HG02678 (cell line): Measurements from ENCODE around the gene ZMYND15.
"Not testable (repeated sequence)": the region's sequence is repeated elsewhere in the genome, so short reads cannot be mapped to it uniquely, and the experiment has no call there.

Experiments used
- ATAC-seq: cut with Tn5 transposase; IDR thresholded peaks from one replicate; pipeline ENCODE4 v1.9.1; 2021; ENCODE audit warnings: mild to moderate bottlenecking, moderate library complexity; ENCODE audit not compliant: unreplicated experiment

The ZMYND15 gene, protein sequence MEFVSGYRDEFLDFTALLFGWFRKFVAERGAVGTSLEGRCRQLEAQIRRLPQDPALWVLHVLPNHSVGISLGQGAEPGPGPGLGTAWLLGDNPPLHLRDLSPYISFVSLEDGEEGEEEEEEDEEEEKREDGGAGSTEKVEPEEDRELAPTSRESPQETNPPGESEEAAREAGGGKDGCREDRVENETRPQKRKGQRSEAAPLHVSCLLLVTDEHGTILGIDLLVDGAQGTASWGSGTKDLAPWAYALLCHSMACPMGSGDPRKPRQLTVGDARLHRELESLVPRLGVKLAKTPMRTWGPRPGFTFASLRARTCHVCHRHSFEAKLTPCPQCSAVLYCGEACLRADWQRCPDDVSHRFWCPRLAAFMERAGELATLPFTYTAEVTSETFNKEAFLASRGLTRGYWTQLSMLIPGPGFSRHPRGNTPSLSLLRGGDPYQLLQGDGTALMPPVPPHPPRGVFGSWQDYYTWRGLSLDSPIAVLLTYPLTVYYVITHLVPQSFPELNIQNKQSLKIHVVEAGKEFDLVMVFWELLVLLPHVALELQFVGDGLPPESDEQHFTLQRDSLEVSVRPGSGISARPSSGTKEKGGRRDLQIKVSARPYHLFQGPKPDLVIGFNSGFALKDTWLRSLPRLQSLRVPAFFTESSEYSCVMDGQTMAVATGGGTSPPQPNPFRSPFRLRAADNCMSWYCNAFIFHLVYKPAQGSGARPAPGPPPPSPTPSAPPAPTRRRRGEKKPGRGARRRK

DNA sequence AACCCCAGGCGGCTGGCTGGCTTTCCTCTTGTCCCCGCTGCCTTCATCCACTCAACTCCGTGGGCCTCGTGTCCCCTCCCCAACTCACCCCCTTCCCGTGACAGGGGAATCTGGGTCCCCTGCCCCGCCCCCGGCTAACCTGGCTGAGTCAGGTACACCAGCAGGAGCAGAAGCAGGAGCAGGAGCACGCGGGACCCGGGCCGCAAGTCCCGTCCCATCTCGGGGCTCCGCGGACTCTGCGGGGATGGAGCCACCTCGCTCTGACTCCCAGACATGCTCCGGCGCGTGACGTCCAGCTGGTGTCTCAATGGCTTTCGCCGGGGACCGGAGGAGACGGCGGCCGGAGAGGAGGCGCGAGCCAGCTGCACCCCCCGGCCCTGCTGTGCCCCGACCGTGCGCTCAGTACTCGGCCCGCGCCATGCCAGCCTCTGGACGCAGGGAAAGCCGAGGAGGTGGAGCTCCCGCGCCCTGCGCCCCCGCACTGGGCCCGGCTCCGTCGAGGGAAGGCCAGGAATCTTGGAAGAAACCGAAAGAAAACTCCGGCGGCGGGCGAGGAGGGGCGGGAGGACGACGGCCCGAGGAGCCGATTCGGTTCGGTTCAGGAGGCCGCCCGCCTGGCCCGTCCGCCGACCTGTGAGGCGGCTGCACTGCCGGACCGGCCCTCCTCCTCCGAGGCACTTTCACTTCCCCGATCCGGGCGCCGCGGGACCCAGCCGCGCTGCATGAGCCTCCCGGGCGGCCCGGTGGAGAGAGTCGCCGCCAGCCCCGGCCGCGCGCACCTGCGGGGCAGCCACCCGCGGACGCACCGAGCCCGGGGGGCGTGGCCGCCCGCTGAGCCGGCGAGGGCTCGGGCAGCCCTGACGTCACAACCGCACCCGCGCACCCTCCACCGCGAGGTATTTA is at the start of gene ZMYND15, which contains the start of gene CXCL16:
ZMYND15 (plus strand) TSS at position 712 of the 903 bp plus-strand sequence. CDS start 716 bp downstream, outside the sequence.
CXCL16 (minus strand) TSS at position 807 of the 903 bp plus-strand sequence; CDS start at position 218, 589 bp downstream.
- ATAC-seq, result no peak

DNA sequence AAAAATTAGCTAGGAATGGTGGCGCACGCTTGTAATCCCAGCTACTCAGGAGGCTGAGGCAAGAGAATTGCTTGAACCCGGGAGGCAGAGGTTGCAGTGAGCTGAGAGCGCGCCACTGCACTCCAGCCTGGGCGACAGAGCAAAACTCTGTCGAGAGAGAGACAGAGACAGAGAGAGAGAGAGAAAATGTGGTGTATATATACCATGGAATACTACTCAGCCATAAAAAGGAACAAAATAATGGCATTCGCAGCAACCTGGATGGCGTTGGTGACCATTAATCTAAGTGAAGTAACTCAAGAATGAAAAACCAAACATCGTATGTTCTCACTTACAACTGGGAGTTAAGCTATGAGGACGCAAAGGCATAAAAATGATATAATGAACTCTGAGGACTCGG is 49.8 kb upstream of the ZMYND15 start:
- not testable (repeated sequence) for ATAC-seq

DNA sequence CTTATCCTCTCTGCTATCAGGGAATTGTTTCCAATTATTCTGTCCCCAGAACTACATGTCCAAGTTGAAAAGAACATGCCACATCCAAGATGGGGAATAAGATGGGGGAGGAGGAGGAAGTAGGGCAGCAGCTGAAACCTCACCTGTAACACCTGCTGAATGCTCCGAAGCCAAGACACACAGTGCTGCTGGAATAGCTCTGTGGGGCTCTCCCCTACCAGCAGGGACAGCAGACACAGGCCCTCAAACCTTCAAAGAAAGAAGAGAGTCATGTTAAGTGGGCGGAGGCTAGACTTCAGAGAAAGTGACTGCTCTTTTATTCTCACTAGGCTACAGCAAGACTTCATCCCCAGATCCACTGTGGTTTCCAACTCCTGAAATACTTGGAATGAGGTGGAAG is 48.9 kb upstream of the ZMYND15 start:
- ATAC-seq, result no peak

DNA sequence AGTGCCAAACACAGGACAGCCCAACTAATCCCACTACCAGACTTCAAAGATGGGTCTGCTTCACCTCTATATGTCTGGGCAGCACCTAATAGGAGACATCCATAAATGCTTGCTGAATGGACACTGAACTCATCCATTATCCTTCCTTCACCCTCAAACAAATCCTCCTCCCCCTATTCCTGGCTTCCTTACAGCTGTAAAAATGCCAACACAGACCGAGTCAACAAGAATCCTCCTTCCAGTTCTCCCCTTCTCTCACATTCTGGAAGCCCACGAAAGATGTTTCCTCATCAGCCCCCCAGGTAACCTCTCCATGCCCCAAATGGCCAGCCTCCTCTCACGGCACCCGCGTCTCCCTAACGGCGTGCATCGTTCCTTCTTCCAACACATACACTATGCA is 47.9 kb upstream of the ZMYND15 start:
- no peak for ATAC-seq

DNA sequence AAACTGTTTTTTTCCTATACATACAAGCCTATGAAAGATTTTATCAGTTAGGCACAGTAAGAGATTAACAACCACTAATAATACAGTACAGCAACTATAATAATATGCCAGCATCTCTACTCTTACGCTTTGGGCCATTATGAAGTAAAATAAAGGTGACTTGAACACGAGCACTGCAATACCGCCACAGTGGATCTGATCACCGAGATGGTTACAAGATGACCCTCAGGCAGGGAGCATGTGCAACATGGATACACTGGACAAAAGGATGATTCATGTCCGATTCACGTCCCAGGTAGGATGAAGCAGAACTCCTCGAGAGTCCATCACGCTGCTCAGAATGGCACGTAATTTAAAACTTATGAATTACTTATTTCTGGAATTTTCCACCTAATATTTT is 46.2 kb upstream of the ZMYND15 start:
- no peak for ATAC-seq

DNA sequence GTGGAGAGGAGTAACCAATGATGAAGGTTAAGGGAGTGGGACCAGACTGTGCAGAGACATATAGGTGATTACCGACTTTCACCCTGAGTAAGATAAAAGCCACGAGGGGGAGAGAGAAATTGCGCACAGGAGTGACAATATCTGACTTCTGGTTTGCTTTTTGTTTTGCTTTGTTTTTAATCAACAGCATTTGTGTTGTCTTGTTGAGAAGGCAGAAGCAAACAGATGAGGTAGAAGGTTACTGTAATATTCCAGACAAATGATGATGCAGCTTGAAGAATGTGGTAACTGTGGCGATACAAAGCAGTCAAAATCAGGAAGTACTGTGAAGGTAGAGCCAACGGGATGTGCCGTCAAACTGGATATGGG is 43.2 kb upstream of the ZMYND15 start:
- no peak for ATAC-seq

DNA sequence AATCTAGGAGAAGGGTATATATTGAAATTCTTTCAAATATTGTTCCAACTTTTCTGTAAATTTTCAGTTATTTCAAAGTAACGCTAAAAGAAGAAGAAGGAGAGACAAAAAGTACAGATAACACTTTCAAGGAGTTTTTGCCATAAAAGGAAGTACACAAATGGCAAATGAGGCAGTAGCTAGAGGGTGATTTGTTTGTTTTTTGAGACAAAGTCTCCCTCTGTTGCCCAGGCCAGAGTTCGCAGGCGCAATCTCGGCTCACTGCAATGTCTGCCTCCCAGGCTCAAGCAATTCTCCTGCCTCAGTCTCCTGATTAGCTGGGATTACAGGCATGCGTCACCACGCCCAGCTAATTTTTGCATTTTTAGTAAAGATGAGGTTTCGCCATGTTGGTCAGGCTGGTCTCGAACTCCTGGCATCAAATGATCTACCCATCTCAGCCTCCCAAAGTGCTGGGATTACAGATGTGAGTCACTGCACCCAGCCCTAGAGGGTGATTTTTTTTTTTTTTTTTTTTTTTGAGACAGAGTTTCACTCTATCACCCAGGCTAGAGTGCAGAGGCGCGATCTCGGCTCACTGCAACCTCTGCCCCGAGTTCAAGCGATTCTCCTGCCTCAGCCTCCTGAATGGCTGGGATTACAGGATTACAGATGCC is 40.1 kb upstream of the ZMYND15 start:
- ATAC-seq, result not testable (repeated sequence)

DNA sequence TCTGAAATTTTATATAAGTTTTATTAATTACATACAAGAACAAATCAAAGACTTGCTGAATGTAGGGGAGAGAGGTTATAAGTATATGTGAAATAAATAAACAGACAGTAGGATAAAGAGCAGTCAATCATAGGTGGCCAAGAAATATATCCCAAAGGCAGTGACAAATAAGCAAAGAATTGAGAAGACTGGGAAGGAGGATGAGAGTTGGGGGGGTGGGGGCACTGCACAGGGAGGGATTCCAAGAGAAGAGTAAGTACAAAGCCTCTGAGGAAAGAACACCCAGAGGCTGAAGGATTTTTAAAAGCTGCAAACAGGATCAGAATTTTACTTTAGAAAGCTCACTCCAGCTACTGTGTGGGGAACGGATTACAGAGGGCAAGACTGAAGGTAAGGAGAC is 38.5 kb upstream of the ZMYND15 start:
- no peak for ATAC-seq

DNA sequence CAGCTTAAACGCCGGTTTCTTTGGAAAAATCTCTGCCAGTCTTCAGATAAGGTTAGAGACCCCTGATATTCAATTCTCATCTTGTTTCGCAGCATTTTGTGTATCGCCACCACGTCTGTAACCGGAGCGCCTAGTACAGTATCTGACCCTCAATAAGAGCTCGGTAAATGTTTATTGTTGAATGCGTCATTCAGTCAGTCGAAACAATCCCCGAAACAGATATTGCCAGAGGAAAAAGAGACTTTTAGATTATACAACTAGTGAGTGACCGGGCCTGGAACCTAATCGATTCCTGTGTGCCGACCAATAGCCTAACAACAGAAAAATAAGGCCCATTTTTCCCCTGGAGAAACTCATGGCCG is 36.3 kb upstream of the ZMYND15 start:
- no peak for ATAC-seq

DNA sequence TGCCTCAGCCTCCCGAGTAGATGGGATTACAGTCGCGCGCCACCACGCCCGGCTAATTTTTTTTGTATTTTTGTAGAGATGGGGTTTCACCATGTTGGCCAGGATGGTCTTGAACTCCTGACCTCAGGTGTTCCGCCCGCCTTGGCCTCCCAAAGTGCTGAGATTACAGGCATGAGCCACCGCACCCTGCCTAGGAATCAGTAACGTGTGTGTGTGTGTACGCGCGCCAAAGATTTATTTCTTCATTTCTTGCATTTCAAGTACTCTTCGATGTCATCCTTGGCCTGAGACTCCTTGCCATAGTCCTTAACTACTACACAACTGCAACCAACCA is 35.1 kb upstream of the ZMYND15 start:
- not testable (repeated sequence) for ATAC-seq

DNA sequence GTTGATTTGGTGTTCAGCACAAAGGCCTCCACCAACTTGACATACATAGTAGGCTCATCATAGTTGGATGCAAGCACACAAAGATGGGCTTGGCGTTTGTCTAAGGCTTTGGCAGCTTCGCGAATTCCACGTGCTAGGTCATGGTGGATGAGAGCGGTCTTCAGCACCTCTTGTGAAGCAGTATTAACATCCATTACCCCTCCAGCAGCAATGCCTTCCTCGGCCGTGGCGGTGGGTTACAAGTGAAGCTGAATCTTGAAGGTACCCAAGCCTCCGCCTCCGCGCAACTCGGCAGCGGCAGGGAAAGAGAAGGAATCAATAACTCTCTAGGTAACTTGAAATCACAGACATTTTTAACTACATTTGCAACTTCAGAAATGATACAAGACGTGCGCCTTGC is 34.6 kb upstream of the ZMYND15 start:
- ATAC-seq, result no peak

DNA sequence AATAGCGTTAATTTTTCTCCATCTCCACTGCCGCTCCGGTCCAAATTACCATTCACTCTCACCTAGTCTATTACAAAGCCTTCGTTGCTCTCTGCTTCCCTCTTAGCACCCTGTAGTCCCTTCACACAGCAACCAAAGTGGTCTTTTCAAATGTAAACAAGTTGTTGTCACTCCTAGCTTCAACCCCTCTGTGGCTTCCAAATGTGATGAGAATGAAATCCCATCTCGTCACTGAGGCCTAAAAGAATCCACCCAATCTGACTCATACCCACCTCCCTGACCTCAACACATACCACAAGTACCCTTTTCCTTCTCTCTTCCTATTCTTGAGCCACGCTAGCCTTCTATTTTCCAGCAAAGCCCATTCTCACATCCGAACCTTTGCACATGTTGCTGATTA is 33.5 kb upstream of the ZMYND15 start:
- no peak for ATAC-seq

DNA sequence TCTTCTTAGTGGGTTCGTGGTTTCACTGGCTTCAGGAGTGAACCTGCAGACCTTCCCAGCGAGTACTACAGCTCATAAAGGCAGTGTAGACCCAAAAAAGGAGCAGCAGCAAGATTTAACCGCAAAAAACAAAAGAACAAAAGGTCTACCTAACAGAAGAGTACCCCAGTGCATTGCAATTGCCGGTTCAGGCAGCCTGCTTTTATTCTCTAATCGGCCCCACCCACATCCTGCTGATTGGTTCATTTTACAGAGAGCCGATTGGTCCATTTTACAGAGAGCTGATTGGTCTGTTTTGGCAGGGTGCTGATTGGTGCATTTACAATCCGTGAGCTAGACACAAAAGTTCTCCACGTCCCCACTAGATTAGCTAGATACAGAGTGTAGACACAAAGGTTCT is 31.2 kb upstream of the ZMYND15 start:
- no peak for ATAC-seq

DNA sequence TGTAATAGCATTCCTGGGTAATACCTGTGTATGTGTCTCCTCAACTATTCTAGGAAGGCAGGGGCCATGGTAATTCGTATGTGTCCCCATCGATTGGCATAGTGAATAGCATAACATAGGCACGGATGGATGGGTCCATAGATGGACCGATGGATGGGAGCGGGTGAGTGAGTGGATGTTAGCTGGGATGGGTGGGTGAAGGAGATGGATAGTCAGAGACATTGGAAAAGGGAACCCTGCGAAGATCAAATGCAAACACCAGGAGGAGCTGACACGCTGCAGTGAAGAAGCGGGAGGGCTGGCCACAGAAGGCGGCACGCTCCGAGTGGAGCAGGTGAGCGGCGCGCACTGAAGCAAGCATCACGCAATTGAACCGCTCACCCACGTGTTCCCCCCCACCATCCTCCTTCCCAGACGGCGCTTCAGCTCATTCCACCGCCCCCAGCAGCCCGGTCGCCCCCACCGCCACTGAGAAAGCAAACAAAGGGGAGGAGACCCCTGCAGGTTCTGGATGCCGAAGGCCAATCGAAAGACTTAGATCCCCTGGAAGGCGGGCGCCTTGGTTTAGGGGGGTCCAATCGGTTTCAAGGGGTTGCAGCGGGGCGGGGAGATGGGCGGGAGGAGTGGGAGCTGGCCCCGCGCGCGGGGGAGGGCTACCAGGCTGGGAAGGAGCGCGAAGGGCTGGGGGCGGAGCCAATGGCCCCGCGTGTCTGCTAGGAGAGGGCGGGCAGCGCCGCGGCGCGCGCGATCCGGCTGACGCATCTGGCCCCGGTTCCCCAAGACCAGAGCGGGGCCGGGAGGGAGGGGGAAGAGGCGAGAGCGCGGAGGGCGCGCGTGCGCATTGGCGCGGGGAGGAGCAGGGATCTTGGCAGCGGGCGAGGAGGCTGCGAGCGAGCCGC is 29.6 kb upstream of the ZMYND15 start, which contains the start of gene ARRB2:
ARRB2 (plus strand) TSS at position 839 of the 899 bp plus-strand sequence. CDS start 90 bp downstream, outside the sequence.
- peak; percentile 82 for ATAC-seq

DNA sequence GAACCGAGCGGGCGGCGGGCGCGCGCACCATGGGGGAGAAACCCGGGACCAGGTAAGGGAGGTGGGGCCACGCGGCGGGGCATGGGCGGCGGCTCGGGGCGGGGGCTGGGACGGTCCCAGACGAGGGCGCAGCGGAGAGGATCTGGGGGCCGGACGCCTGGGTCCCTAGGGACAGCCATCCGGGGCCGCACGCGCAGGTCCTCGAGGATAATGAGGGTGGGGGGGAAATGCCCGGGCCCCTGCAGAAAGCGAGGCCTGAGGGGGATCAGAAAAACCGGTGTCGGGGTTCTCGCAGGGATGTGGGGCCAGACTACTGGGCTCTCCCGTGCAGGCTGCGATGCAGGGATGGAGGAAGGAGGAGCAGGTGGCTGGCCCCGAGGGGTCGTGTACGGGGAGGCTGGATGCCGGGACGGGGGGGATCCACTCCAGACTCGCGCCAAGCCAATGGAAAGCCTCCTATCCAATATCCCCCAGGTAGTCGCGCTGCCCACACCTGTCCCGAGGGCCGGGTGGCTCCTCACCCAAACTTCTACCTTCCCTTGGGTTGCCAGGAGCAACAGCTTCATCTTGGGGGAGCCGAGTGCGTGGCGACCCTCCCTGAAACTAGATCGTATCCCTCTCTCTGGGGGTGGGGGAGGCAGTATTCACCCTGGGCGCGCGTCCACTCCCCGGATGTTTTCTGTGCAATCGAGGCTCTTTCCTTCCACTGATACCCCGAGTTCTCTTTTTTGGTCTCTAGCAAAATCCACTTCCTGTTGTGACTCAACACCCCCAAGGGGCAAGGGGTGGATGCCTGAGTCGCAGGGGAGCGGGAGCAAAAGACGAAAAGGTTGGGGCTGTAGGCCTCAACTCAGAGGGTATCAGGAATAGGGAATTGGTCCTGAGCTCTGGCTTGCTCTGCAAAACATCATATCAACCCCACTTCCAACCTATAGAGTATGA is 28.7 kb upstream of the ZMYND15 start:
- no peak for ATAC-seq

DNA sequence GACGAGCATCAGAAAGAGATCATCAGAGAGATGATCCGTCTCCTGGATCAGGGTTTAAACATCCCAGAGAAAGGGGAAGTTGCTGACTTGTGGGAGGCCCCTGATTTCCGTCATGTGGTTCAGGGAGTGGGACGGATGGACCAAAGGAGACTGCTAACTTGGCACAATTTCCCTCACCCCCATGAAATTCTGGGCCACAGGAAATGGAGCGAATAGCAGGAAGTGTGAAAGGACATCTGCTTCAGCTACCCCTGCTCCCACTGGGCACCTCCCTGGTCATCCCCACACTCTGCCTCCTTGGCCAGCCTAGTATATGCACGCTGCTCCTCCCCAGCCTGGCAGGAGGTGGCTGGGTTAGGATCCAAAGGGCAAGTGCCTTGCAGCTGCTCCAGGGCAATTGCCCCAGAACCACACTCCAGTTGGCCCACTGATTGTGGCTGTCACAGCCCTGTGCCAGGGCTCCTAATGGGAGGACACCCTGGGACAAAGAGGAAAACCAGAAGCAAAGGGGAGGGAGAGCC is 27.9 kb upstream of the ZMYND15 start:
- no peak for ATAC-seq

DNA sequence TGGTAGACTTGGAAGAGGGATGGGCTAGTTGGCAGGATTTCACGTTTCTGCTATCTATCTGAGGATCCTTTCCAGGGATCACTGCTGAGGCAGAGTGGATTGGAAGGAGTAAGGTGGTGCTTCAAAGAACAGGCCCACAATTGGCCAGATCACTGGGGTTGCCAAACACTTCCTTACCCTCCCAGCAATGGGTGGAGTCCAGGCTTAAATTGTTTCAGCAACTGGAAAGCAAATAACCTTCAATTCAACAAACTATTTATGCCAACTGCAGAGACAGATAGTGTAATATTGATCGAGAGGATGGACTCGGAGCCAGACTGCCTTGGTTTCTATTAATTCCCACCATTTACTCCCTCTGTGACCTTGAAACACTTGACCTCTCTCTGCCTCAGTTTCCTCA is 27.1 kb upstream of the ZMYND15 start:
- ATAC-seq, result no peak

DNA sequence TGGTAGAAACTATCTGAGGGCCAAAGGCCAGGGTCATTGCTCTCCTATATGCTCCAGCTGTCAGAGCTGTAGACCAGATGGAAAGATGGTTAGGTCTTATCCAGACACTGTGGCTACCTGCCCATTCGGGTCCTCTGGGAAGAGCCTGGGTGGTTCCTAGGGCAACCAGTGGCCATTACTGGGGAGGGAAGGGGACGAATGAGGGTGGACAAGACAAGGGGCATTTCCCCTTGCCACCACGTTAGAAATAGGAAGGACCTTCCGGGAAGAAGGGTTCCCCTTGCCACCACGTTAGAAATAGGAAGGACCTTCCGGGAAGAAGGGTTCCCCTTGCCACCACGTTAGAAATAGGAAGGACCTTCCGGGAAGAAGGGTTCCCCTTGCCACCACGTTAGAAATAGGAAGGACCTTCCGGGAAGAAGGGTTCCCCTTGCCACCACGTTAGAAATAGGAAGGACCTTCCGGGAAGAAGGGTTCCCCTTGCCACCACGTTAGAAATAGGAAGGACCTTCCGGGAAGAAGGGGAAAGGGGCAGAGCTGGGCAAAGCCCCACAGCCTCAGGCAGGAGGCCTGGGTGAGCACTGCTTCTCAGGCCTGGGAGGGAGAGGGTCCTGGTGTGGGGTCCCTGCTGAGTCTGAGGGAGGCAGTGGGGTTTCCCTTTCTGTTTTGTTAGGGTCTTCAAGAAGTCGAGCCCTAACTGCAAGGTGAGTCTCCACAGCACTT is 25.1 kb upstream of the ZMYND15 start:
- ATAC-seq, result not testable (repeated sequence)
